HCT116 (cell line): ENCODE data around the gene DPF1. TPM values are rescaled to one million over a fixed set of nuclear protein-coding genes. Genes with fewer than 3 reads are reported as not detected.

ENCODE experiments used
- ATAC-seq: fragments of 200-7000 bp; cut with Tn5 transposase; 2 replicates; pipeline ENCODE4 v1.9.1; 2020; ENCODE audit warnings: mild to moderate bottlenecking, moderate library complexity
- BruUV-seq: library from RNA; stranded (reverse); fragments of 400-500 nt; replicated peaks from 2 replicates; lab custom pipeline; 2021; lab: Mats Ljungman, UMichigan
- CTCF ChIA-PET: fragments of 300-600 bp; sonication (Branson Sonifier 250); formaldehyde crosslinking; loops from one replicate; lab custom pipeline; 2021; ENCODE audit warnings: antibody characterized with exemption; lab: Charles Lee
- POLR2A ChIA-PET: fragments of 300-600, 350-600 bp; sonication (Branson Sonifier 250); formaldehyde crosslinking; loops from one replicate; lab custom pipeline; 2021; ENCODE audit warnings: antibody characterized with exemption; lab: Charles Lee
- RAD21 ChIA-PET, 2 experiments: fragments of 300-600 bp; sonication (Branson Sonifier 250); formaldehyde crosslinking; loops; one replicate each; lab custom pipeline; 2023; ENCODE audit warnings: low total read pairs in 2 of 2; ENCODE audit not compliant: uncharacterized antibody in 2 of 2, unreplicated experiment in 2 of 2, low non-redundant PET in 1 of 2; lab: Charles Lee
- DNase-seq: peaks from one replicate; pipeline ENCODE4 v3.0.0-alpha.2; 2010; ENCODE audit warnings: low read depth, low spot score
- H2AFZ ChIP-seq: fragments of 200-600 bp; shearing (Covaris generic), sonication (generic); 2 replicates; pipeline ENCODE4 v1.6.1; 2017; ENCODE audit warnings: low read depth, mixed run types, mixed read lengths, antibody characterized with exemption, low read length; ENCODE audit not compliant: poor library complexity, severe bottlenecking
- H3K27ac ChIP-seq: 2 replicates; pipeline ENCODE4 v1.5.1; 2012; ENCODE audit warnings: low read depth, low read length
- H3K27me3 ChIP-seq: fragments of 200-600 bp; sonication (generic); 2 replicates; pipeline ENCODE4 v1.6.1; 2016; ENCODE audit warnings: mixed run types, low read length, mixed read lengths; ENCODE audit not compliant: insufficient read depth
- H3K36me3 ChIP-seq, 2 experiments: fragments of 200-500 bp in 1 of 2; fragments of 200-600 bp in 1 of 2; sonication (Bioruptor generic) in 1 of 2; sonication (generic) in 1 of 2; 2 replicates each; pipeline versions ENCODE4 v1.5.1 to v1.6.1; 2014 to 2016; ENCODE audit warnings: low read length in 2 of 2, inconsistent platforms in 1 of 2, mixed read lengths in 1 of 2, mixed run types in 1 of 2; ENCODE audit not compliant: insufficient read depth in 2 of 2, control insufficient read depth in 1 of 2
- H3K4me1 ChIP-seq, 2 experiments: fragments of 200-600 bp in 1 of 2; sonication (generic) in 1 of 2; 2 replicates each; pipeline versions ENCODE4 v1.5.1 to v1.6.1; 2012 to 2017; ENCODE audit warnings: low read length in 2 of 2, inconsistent platforms in 1 of 2, mild to moderate bottlenecking in 1 of 2, mixed read lengths in 1 of 2, mixed run types in 1 of 2, moderate library complexity in 1 of 2; ENCODE audit not compliant: insufficient read depth in 2 of 2, control insufficient read depth in 1 of 2
- H3K4me2 ChIP-seq: fragments of 200-600 bp; sonication (generic); 2 replicates; pipeline ENCODE4 v1.6.1; 2017; ENCODE audit warnings: mixed run types, low read length, mixed read lengths
- H3K4me3 ChIP-seq, 2 experiments: fragments of 200-600 bp in 1 of 2; sonication (generic) in 1 of 2; replicated peaks in 1 of 2; 2 replicates each; pipeline ENCODE4 v1.5.1; 2011 to 2016; ENCODE audit warnings: low read length in 2 of 2, control low read depth in 1 of 2, low read depth in 1 of 2, mild to moderate bottlenecking in 1 of 2, mixed read lengths in 1 of 2, mixed run types in 1 of 2
- H3K79me2 ChIP-seq: fragments of 200-600 bp; sonication (generic); 2 replicates; pipeline ENCODE4 v1.6.1; 2017; ENCODE audit warnings: mild to moderate bottlenecking, mixed run types, low read length, moderate library complexity, mixed read lengths; ENCODE audit not compliant: insufficient read depth
- H3K9ac ChIP-seq: fragments of 200-600 bp; sonication (generic); 2 replicates; pipeline ENCODE4 v1.6.1; 2016; ENCODE audit warnings: low read length, mixed read lengths
- H3K9me2 ChIP-seq: fragments of 200-600 bp; sonication (generic), shearing (Covaris generic); 2 replicates; pipeline ENCODE4 v1.6.1; 2017; ENCODE audit warnings: mixed run types, mild to moderate bottlenecking, moderate library complexity; ENCODE audit not compliant: insufficient read depth
- H3K9me3 ChIP-seq, 2 experiments: fragments of 200-500 bp in 1 of 2; fragments of 200-600 bp in 1 of 2; sonication (Bioruptor generic) in 1 of 2; sonication (generic) in 1 of 2; 2 replicates each; pipeline ENCODE4 v1.6.1; 2014 to 2017; ENCODE audit warnings: low read length in 2 of 2, mixed read lengths in 2 of 2, inconsistent platforms in 1 of 2, low read depth in 1 of 2, mild to moderate bottlenecking in 1 of 2, mixed run types in 1 of 2, moderate library complexity in 1 of 2; ENCODE audit not compliant: control insufficient read depth in 1 of 2, insufficient read depth in 1 of 2
- H4K20me1 ChIP-seq: fragments of 200-600 bp; sonication (generic), shearing (Covaris generic); 2 replicates; pipeline ENCODE4 v1.6.1; 2017; ENCODE audit warnings: mixed run types, mild to moderate bottlenecking, moderate library complexity; ENCODE audit not compliant: insufficient read depth
- CBX3 ChIP-seq: IDR thresholded peaks from 2 replicates; pipeline ENCODE4 v1.6.1; 2012; ENCODE audit warnings: low read depth
- CEBPB ChIP-seq: IDR thresholded peaks from 2 replicates; pipeline ENCODE4 v1.6.1; 2012; ENCODE audit warnings: low read depth
- EGR1 ChIP-seq: IDR thresholded peaks from 2 replicates; pipeline ENCODE4 v1.6.1; 2012; ENCODE audit warnings: low read depth
- EZH2 ChIP-seq: fragments of 200-600 bp; sonication (generic); IDR thresholded peaks from 2 replicates; pipeline ENCODE4 v1.6.1; 2017; ENCODE audit warnings: antibody characterized with exemption, mixed run types
- EZH2phosphoT487 ChIP-seq: fragments of 200-600 bp; IDR thresholded peaks from 2 replicates; pipeline ENCODE4 v1.6.1; 2018; ENCODE audit warnings: antibody characterized with exemption, borderline replicate concordance
- FOSL1 ChIP-seq: IDR thresholded peaks from 2 replicates; pipeline ENCODE4 v1.6.1; 2012; ENCODE audit warnings: low read depth
- JUND ChIP-seq: IDR thresholded peaks from 2 replicates; pipeline ENCODE4 v1.6.1; 2012
- POLR2AphosphoS5 ChIP-seq: IDR thresholded peaks from 2 replicates; pipeline ENCODE4 v1.6.1; 2011; ENCODE audit warnings: mild to moderate bottlenecking, low read depth, low read length, moderate library complexity
- RAD21 ChIP-seq: IDR thresholded peaks from 2 replicates; pipeline ENCODE4 v1.6.1; 2012; ENCODE audit warnings: low read depth, mild to moderate bottlenecking
- SP1 ChIP-seq: IDR thresholded peaks from 2 replicates; pipeline ENCODE4 v1.6.1; 2012; ENCODE audit warnings: low read depth
- SRF ChIP-seq: IDR thresholded peaks from 2 replicates; pipeline ENCODE4 v1.6.1; 2012; ENCODE audit warnings: low read depth
- TCF7L2 ChIP-seq: IDR thresholded peaks from 2 replicates; pipeline ENCODE4 v1.7.0; 2011; ENCODE audit warnings: borderline replicate concordance, inconsistent platforms; ENCODE audit not compliant: insufficient read depth, insufficient read length; ENCODE audit errors: extremely low read depth
- YY1 ChIP-seq: IDR thresholded peaks from 2 replicates; pipeline ENCODE4 v1.6.1; 2011; ENCODE audit warnings: low read length, low read depth, moderate library complexity, mild to moderate bottlenecking; ENCODE audit not compliant: insufficient replicate concordance; ENCODE audit errors: extremely low read depth
- ZFX ChIP-seq: fragments of 450-650 bp; IDR thresholded peaks from 2 replicates; pipeline ENCODE4 v1.6.1; 2017
- ZNF274 ChIP-seq: fragments of 200-500 bp; sonication (Bioruptor generic); IDR thresholded peaks from 2 replicates; pipeline ENCODE4 v1.6.1; 2014; ENCODE audit warnings: mild to moderate bottlenecking, low read depth, low read length, inconsistent platforms
- intact Hi-C: fragments of 100-400 bp; cut with micrococcal nuclease; formaldehyde crosslinking; loops from 2 replicates; pipeline ENCODE4 v1.10.0; 2022
- total RNA-seq: library from RNA; stranded (reverse); gene quantifications from one replicate; pipeline ENCODE4 v1.2.1, GENCODE V29; 2021; ENCODE audit not compliant: unreplicated experiment
- TF ChIP-seq, protein P1 (sequence below): IDR thresholded peaks from 2 replicates; pipeline ENCODE4 v1.6.1; 2011; ENCODE audit warnings: mild to moderate bottlenecking, low read length, moderate library complexity; ENCODE audit not compliant: insufficient replicate concordance; ENCODE audit errors: extremely low read depth
- TF ChIP-seq, protein P2 (sequence below): IDR thresholded peaks from 2 replicates; pipeline ENCODE4 v1.6.1; 2012; ENCODE audit warnings: low read depth
- TF ChIP-seq, protein P3 (sequence below): IDR thresholded peaks from 2 replicates; pipeline ENCODE4 v1.6.1; 2012
- TF ChIP-seq, protein P4 (sequence below): IDR thresholded peaks from 2 replicates; pipeline ENCODE4 v1.6.1; 2012
- TF ChIP-seq, protein P5 (sequence below), 3 experiments: fragments of 200-600 bp in 1 of 3; sonication (generic) in 1 of 3; IDR thresholded peaks in 2 of 3; conservative IDR thresholded peaks in 1 of 3; 2 replicates each; pipeline ENCODE4 v1.5.1; 2012 to 2017; ENCODE audit warnings: low read depth in 2 of 3, low read length in 2 of 3, antibody characterized with exemption in 1 of 3, borderline replicate concordance in 1 of 3, control low read depth in 1 of 3, mild to moderate bottlenecking in 1 of 3, mixed read lengths in 1 of 3, mixed run types in 1 of 3, moderate library complexity in 1 of 3; ENCODE audit not compliant: insufficient read depth in 1 of 3

The DPF1 gene
- total RNA-seq, 1 experiment from 2014 or later: 9.7 TPM

DNA sequence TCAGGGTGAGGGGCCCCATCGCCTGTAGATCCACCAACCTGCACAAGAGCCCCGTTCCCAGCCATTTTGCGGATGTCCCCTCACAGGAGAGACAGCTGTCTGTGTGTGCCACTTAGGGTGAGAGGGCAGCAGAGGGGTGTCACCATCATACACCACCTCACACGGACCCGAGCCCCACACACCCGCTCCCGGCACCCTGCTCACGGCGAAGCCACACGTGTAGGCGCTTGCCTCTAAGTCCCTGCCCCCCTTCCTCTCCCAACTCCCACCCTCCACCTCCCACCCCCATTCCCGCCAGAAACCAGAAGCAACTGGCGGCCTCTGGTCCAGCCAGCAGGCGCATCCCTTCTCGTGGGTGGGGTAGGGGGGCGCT, 4.0 kb upstream of the DPF1 start:
- no peaks in the 10 kb centered on the region for H3K9me3 ChIP-seq
- no peaks in the 10 kb centered on the region for H3K9me2 ChIP-seq
- no peak overlapping the region for H3K4me3 ChIP-seq
- no peak for TF ChIP-seq EZH2
- no peak for TF ChIP-seq FOSL1
- TF ChIP-seq, protein P1, sequence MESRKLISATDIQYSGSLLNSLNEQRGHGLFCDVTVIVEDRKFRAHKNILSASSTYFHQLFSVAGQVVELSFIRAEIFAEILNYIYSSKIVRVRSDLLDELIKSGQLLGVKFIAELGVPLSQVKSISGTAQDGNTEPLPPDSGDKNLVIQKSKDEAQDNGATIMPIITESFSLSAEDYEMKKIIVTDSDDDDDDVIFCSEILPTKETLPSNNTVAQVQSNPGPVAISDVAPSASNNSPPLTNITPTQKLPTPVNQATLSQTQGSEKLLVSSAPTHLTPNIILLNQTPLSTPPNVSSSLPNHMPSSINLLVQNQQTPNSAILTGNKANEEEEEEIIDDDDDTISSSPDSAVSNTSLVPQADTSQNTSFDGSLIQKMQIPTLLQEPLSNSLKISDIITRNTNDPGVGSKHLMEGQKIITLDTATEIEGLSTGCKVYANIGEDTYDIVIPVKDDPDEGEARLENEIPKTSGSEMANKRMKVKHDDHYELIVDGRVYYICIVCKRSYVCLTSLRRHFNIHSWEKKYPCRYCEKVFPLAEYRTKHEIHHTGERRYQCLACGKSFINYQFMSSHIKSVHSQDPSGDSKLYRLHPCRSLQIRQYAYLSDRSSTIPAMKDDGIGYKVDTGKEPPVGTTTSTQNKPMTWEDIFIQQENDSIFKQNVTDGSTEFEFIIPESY: no peak
- no peak for TF ChIP-seq SP1
- TF ChIP-seq TCF7L2: no peak
- TF ChIP-seq RAD21: no peak
- TF ChIP-seq ZNF274: no peak
- no peak for TF ChIP-seq ZFX
- no peak for TF ChIP-seq POLR2AphosphoS5
- no peak for TF ChIP-seq YY1
- TF ChIP-seq, protein P2, sequence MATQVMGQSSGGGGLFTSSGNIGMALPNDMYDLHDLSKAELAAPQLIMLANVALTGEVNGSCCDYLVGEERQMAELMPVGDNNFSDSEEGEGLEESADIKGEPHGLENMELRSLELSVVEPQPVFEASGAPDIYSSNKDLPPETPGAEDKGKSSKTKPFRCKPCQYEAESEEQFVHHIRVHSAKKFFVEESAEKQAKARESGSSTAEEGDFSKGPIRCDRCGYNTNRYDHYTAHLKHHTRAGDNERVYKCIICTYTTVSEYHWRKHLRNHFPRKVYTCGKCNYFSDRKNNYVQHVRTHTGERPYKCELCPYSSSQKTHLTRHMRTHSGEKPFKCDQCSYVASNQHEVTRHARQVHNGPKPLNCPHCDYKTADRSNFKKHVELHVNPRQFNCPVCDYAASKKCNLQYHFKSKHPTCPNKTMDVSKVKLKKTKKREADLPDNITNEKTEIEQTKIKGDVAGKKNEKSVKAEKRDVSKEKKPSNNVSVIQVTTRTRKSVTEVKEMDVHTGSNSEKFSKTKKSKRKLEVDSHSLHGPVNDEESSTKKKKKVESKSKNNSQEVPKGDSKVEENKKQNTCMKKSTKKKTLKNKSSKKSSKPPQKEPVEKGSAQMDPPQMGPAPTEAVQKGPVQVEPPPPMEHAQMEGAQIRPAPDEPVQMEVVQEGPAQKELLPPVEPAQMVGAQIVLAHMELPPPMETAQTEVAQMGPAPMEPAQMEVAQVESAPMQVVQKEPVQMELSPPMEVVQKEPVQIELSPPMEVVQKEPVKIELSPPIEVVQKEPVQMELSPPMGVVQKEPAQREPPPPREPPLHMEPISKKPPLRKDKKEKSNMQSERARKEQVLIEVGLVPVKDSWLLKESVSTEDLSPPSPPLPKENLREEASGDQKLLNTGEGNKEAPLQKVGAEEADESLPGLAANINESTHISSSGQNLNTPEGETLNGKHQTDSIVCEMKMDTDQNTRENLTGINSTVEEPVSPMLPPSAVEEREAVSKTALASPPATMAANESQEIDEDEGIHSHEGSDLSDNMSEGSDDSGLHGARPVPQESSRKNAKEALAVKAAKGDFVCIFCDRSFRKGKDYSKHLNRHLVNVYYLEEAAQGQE: no peak
- no peak for TF ChIP-seq CBX3
- no peak for TF ChIP-seq JUND
- TF ChIP-seq, protein P3, sequence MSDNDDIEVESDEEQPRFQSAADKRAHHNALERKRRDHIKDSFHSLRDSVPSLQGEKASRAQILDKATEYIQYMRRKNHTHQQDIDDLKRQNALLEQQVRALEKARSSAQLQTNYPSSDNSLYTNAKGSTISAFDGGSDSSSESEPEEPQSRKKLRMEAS: no peak
- TF ChIP-seq, protein P4, sequence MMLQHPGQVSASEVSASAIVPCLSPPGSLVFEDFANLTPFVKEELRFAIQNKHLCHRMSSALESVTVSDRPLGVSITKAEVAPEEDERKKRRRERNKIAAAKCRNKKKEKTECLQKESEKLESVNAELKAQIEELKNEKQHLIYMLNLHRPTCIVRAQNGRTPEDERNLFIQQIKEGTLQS: no peak
- no peak for TF ChIP-seq EZH2phosphoT487
- no peak for TF ChIP-seq CEBPB
- no peak for TF ChIP-seq EGR1
- TF ChIP-seq, protein P5, sequence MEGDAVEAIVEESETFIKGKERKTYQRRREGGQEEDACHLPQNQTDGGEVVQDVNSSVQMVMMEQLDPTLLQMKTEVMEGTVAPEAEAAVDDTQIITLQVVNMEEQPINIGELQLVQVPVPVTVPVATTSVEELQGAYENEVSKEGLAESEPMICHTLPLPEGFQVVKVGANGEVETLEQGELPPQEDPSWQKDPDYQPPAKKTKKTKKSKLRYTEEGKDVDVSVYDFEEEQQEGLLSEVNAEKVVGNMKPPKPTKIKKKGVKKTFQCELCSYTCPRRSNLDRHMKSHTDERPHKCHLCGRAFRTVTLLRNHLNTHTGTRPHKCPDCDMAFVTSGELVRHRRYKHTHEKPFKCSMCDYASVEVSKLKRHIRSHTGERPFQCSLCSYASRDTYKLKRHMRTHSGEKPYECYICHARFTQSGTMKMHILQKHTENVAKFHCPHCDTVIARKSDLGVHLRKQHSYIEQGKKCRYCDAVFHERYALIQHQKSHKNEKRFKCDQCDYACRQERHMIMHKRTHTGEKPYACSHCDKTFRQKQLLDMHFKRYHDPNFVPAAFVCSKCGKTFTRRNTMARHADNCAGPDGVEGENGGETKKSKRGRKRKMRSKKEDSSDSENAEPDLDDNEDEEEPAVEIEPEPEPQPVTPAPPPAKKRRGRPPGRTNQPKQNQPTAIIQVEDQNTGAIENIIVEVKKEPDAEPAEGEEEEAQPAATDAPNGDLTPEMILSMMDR (IDR thresholded peaks at IDR 0.05 in 2 of 3, conservative IDR thresholded peaks at IDR 0.05 in 1 of 3; ENCODE audit: borderline replicate concordance in 1 of 3, insufficient read depth in 1 of 3, low read depth in 2 of 3, low read length in 2 of 3): no peak
- no peak for TF ChIP-seq SRF
- POLR2A ChIA-PET: no interaction called here
- no peak for DNase-seq
- no TSS peak for BruUV-seq
- ATAC-seq: no peak
- peak overlapping the region; percentile 39 for H3K4me2 ChIP-seq
- H3K27ac ChIP-seq: no peak overlapping the region
- H3K79me2 ChIP-seq: no peaks in the 10 kb centered on the region
- no peak overlapping the region for H3K9ac ChIP-seq
- peaks cover 10 to 45% of the 10 kb centered on the region in 2 experiments; a peak in 3 of 4 replicates for H3K4me1 ChIP-seq
- no peaks in the 10 kb centered on the region for H3K27me3 ChIP-seq
- no peaks in the 10 kb centered on the region for H4K20me1 ChIP-seq
- no peak overlapping the region for H2AFZ ChIP-seq
- RAD21 ChIA-PET: no interaction called here
- intact Hi-C loops: no loop called here
- no peaks in the 10 kb centered on the region for H3K36me3 ChIP-seq
- CTCF ChIA-PET: interaction anchor here (1.3 to 3.8 kb wide), 2 partner anchors 321 to 325 kb away, joined by 6 to 35 read pairs; partner anchors contain the start of genes SIPA1L3 and WDR87
